ENCODE data around the gene SDK1. TPM values are rescaled to one million over a fixed set of nuclear protein-coding genes. Genes with fewer than 3 reads are reported as not detected.

Gene SDK1
- total RNA-seq, 1 donor from 2014 or later = 10.9 TPM

- peak; percentile 70 for TF ChIP-seq CTCF (IDR thresholded peaks at IDR 0.05)
- no peak overlapping the region for H3K27ac Mint-ChIP-seq (ENCODE audit: unreplicated experiment)
- peaks cover 16% of the 10 kb centered on the region for H3K4me1 Mint-ChIP-seq (ENCODE audit: low read depth)
- peaks cover 6% of the 10 kb centered on the region for H3K9me3 Mint-ChIP-seq (ENCODE audit: low read depth)
- H3K4me3 Mint-ChIP-seq (ENCODE audit: unreplicated experiment) = no peak overlapping the region
- H3K27me3 Mint-ChIP-seq (ENCODE audit: low read depth) = no peaks in the 10 kb centered on the region
- no peak for DNase-seq (ENCODE audit: low spot score)
- no peaks in the 10 kb centered on the region for H3K36me3 Mint-ChIP-seq (ENCODE audit: low read depth)
Observed at GRCh38 chr7:3309140-3309539, 8.1 kb downstream of the SDK1 start.

- Mint-ChIP-seq H3K9me3 (ENCODE audit: low read depth) (peaks cover 6% of the 10 kb centered on the region), H3K36me3 (ENCODE audit: low read depth) (no peaks in the 10 kb centered on the region), H3K27ac (ENCODE audit: unreplicated experiment) (no peak overlapping the region), H3K4me1 (ENCODE audit: low read depth) (peaks cover 16% of the 10 kb centered on the region), H3K27me3 (ENCODE audit: low read depth) (no peaks in the 10 kb centered on the region), H3K4me3 (ENCODE audit: unreplicated experiment) (no peak overlapping the region)
- DNase-seq (ENCODE audit: low spot score) = no peak
- no peak for TF ChIP-seq CTCF (IDR thresholded peaks at IDR 0.05)
Observed at GRCh38 chr7:3309956-3310355, 8.9 kb downstream of the SDK1 start.

GRCh38 chr7:3310884-3311283 lies 9.8 kb downstream of the SDK1 start:
- Mint-ChIP-seq H3K27ac (ENCODE audit: unreplicated experiment) (no peak overlapping the region), H3K27me3 (ENCODE audit: low read depth) (no peaks in the 10 kb centered on the region), H3K4me3 (ENCODE audit: unreplicated experiment) (no peak overlapping the region), H3K9me3 (ENCODE audit: low read depth) (peaks cover 6% of the 10 kb centered on the region), H3K36me3 (ENCODE audit: low read depth) (no peaks in the 10 kb centered on the region), H3K4me1 (ENCODE audit: low read depth) (peaks cover 16% of the 10 kb centered on the region)
- DNase-seq (ENCODE audit: low spot score) = no peak
- no peak for TF ChIP-seq CTCF (IDR thresholded peaks at IDR 0.05)

- H3K27ac Mint-ChIP-seq (ENCODE audit: unreplicated experiment) = no peak overlapping the region
- H3K9me3 Mint-ChIP-seq (ENCODE audit: low read depth) = peaks cover 6% of the 10 kb centered on the region
- H3K4me1 Mint-ChIP-seq (ENCODE audit: low read depth) = peaks cover 14% of the 10 kb centered on the region
Observed at GRCh38 chr7:3312583-3312982, 11.5 kb downstream of the SDK1 start.

GRCh38 chr7:3318874-3319273 lies 17.8 kb downstream of the SDK1 start:
- H3K27ac Mint-ChIP-seq (ENCODE audit: unreplicated experiment) = no peak overlapping the region
- no peak for TF ChIP-seq CTCF (IDR thresholded peaks at IDR 0.05)
- H3K9me3 Mint-ChIP-seq (ENCODE audit: low read depth) = peaks cover 3% of the 10 kb centered on the region
- no peaks in the 10 kb centered on the region for H3K27me3 Mint-ChIP-seq (ENCODE audit: low read depth)
- no peak for DNase-seq (ENCODE audit: low spot score)
- H3K36me3 Mint-ChIP-seq (ENCODE audit: low read depth) = no peaks in the 10 kb centered on the region
- no peaks in the 10 kb centered on the region for H3K4me1 Mint-ChIP-seq (ENCODE audit: low read depth)
- no peak overlapping the region for H3K4me3 Mint-ChIP-seq (ENCODE audit: unreplicated experiment)

More at GRCh38 chr7:3312583-3312982, 11.5 kb downstream of the SDK1 start:
- no peak overlapping the region for H3K4me3 Mint-ChIP-seq (ENCODE audit: unreplicated experiment)
- no peak for DNase-seq (ENCODE audit: low spot score)
- no peaks in the 10 kb centered on the region for H3K27me3 Mint-ChIP-seq (ENCODE audit: low read depth)
- TF ChIP-seq CTCF (IDR thresholded peaks at IDR 0.05) = no peak
- H3K36me3 Mint-ChIP-seq (ENCODE audit: low read depth) = no peaks in the 10 kb centered on the region

Data from chondrocyte (in vitro differentiated cells).